HG03095 (cell line): ENCODE measurements around the gene ZNF679.
"Not testable (repeated sequence)": the region's sequence is repeated elsewhere in the genome, so short reads cannot be mapped to it uniquely, and the experiment has no call there.

Source experiments
- ATAC-seq: cut with Tn5 transposase; IDR thresholded peaks from one replicate; pipeline ENCODE4 v1.9.1; 2021; ENCODE audit warnings: moderate library complexity; ENCODE audit not compliant: unreplicated experiment

Gene ZNF679

DNA sequence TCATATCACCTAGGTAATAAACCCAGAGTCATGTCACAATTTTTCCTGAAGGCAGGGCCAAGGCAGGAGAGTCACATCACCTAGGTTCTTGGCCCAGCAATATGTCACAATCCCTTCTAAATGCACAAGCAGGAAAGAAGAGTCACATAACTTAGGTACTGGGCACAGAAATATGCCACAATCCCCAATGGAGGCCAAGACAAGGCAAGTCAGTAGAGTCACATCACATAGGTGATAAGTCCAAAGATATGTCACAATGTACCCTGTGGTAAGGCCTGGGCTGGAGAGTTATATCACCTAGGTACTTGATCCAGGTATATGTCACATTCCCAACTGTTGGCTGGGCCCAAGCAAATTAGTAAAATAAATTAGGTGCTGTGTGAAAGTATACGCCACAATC lies at the start of gene ZNF679:
Gene ZNF679, plus strand, starts transcription at position 301 of the 400 bp plus-strand sequence. CDS start 20,644 bp downstream, outside the sequence.
- not testable (repeated sequence) for ATAC-seq

DNA sequence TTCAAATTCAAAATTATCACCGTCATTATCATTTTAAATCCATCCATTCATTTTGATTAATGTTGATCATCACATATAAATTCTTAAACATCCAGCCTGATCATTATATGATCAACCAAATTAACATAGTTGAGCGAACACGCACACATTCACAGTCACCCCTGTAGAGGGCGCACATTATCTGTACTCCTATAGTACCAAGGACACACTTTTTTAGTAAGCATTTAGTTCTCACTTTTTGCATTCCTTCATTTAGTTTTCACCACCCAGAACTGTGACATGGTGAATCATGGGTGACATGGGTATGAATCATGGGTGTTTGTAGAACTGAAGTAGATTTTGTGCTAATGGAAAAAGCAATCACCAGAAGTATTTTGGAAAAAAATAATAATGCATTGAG lies 47.3 kb upstream of the ZNF679 start:
- no peak for ATAC-seq

DNA sequence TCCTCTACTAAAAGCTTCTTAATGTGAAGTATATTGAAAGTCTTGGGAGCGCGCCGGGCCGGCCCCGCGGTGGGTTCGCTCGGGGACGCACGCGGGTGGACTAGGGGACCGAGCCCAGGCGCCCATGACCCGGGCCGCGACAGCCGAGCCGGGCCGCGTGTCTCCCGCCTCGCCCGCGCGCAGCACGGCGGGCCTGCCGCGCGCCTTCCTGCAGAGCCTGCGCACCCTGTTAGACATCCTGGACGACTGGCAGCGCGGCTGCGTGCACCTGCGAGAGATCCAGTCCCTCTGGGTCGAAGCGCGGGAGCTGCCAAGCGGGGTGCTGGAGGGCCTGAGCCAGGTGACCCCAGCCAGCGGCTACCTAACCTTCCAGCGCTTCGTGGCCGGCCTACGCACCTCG lies 46.7 kb upstream of the ZNF679 start:
- ATAC-seq, result no peak

DNA sequence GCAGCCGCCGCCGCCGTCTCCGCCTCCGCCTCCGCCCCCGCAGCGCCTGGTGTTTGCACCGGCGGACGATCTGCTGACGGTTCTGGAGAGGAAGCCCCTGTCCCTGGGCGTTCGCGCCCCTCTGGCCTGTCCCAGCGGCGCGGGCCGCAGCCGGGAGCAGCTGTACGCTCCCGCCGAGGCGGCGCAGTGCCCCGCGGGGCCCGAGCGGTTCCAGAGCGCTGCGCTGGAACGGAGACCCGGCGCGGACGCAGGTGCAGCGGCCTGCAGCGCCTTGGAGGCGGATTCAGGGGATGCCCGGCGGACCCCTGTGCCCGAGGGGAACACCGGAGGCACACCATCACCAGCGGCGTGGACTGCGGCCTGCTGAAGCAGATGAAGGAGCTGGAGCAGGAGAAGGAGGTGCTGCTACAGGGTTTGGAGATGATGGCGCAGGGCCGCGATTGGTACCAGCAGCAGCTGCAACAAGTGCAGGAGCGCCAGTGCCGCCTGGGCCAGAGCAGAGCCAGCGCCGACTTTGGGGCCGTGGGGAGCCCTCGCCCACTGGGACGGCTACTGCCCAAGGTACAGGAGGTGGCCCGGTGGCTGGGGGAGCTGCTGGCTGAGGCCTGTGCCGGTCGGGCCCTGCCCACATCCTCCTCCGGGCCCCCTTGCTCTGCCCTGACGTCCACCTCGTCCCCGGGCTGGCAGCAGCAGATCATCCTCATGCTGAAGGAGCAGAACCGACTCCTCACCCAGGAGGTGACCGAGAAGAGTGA lies 46.1 kb upstream of the ZNF679 start:
- ATAC-seq, result no peak

DNA sequence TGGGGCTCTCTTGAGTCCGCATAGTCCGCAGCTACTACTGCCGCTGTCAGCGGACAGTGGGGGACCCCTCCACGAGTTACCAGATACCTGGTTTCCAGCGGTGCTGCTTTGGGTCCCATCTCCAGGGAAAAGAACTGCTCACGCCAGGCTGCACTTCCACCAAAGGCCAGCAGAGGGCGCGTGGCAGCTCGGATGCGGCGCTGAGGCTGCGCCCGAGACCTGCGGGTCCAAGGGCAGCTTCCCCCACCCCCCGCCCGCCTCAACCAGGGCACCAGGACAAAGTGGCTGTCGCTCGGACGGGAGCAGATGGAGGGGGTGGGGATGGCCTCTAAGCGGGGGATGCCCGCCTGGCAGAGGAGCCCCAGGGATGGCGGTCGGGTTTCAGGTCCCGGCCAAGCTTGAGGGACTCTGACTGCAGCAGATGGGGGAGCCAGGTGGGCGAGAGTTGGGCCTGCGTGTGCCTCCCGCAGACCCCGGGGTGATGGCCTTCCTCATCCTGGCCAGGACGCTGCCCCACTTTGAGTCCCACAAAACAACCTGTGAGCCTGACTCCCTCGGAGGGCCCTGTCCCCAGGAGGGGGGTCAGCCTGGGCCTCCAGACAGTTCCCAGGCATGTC lies 45.0 kb upstream of the ZNF679 start:
- no peak for ATAC-seq

DNA sequence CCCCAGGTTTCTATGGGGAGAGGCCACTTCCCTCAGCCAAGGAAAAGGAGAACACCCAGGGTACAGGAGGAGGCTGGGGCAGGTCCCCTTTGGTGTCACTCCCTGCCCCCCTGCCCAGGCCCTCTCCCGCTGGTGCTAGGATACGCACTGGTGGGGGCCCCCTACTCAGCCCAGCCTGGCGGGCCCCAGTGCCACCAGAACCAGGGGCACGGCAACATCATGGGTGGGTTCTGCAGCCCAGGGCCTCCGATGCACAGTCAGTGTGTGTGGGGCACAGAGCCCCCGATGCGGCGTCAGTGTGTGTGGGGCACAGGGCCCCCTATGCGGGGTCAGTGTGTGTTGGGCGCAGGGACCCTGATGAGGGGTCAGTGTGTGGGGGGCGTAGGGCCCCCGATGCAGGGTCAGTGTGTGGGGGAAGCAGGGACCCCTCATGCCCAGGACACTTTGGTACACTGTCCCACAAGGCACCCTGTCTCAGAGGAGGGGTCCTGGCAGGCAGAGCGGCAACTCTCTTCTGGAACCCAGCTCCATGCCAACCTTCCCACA lies 44.4 kb upstream of the ZNF679 start:
- ATAC-seq, result no peak

DNA sequence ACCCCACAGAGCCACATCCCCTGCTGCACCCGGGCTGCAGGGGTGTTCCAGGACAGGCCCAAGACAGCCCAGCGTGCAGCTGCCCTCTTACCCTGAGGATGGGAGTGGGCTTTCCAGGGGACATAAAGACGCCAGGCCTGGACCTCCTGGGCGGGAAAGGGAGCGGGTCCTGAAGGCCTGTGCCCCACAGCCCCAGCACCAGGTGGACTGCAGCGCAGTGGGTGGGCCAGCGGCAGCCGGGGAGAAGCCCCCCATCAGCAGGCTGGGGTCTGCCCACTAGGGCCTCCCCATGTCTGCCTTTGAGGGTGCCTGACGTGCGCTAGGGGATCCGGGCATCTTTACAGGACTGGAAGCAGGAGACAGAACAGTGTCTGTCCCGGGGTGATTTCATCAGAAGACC lies 43.9 kb upstream of the ZNF679 start:
- ATAC-seq, result no peak

DNA sequence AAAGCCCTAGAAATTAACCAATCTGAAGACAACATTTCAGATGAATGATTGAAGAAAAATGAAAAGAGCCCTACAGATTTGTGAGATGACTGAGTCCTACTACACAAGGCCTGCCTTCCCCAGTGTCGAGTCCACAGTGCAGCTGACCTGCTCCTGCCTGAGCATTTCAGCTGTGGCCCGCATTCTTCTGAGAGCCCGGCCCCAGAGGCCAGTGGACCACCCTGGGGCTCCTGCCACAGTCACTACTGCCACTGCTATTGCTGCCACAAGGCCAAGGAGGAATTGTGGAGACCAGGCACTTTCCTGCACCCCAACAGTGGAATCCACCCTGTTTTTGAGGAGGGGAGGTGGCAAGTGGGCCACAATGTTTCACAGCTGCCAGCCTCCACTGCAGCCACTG lies 40.9 kb upstream of the ZNF679 start:
- no peak for ATAC-seq

DNA sequence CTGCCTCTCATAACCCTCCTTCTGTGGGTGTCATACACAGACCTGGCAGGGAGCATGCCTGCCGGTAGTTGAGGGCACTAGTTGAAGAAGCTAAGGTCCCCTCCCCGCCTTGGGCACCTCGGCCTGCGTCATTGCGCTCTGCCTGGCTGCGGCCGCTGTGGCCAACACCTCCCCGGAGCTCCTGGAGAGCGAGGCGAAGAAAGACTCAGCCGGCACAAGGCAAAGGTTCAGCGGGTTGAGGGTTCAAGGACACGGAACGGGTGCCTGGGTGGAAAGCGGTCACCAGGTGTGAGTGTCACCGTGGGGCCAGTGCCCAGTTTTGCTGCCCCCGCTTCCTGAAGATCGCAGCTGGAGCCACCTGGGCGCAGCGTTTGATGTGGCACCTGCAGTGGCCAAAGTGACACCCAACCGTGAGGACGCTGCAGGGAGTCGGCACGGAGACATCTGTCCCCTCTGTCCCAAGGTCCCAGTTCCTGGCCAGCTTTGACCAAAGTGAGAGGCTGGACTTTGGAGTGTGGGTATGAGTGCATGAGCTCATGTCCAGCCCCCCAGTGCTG lies 36.0 kb upstream of the ZNF679 start:
- no peak for ATAC-seq

DNA sequence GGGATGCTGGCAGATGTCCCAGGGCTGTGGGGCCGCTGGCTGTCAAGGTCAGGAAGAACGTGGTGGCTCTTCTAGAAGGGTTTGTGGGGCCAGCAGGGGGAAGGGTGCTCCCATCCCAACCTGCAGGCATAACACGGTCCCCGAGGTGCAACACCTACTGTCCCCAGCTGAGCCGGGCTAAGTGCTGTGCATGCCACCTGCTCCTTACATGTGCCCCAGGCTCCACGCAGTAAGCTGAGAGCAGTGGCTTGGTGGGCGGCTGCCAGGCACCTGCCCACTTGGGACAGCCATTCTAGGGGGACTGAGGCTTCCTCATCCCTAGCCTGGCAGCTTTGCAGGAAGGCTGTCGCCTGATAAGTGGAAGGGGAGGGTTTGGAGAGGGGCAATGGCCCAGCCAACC lies 35.5 kb upstream of the ZNF679 start:
- ATAC-seq, result no peak

DNA sequence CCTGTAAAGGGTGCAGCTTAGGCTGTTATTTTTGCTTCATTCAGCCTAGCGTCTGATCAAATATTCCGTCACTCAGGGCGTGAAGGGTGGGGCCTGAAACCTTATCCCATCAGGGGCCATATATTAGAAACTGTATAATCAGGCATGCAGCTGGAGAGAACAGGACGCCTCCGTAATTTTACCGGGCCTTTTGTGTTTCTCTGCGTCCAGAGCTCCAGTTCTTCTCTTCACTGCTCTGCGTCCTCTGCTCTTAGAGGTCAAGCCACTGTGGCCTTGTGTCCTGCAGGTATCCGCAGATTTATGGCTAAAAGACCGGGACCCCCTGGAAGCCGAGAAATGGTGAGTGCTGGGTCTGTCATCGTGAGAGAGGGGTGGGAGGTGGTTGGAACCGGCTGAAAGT lies 21.4 kb upstream of the ZNF679 start, which contains the start of gene ZNF735:
Gene ZNF735, plus strand, starts transcription at position 301 of the 400 bp plus-strand sequence. Its CDS starts 0 bp downstream, at position 301.
- ATAC-seq, result no peak

DNA sequence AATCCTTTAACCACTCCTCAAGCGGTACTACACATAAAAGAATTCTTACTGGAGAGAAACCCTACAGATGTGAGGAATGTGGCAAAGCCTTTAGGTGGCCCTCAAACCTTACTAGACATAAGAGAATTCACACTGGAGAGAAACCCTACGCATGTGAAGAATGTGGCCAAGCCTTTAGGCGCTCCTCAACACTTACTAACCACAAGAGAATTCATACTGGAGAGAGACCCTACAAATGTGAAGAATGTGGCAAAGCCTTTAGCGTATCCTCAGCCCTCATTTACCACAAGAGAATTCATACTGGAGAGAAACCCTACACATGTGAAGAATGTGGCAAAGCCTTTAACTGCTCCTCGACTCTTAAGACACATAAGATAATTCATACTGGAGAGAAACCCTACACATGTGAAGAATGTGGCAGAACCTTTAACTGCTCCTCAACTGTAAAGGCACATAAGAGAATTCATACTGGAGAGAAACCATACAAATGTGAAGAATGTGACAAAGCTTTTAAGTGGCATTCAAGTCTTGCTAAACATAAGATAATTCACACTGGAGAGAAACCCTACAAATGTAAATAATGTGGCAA lies 8.5 kb upstream of the ZNF679 start:
- ATAC-seq, result not testable (repeated sequence)

DNA sequence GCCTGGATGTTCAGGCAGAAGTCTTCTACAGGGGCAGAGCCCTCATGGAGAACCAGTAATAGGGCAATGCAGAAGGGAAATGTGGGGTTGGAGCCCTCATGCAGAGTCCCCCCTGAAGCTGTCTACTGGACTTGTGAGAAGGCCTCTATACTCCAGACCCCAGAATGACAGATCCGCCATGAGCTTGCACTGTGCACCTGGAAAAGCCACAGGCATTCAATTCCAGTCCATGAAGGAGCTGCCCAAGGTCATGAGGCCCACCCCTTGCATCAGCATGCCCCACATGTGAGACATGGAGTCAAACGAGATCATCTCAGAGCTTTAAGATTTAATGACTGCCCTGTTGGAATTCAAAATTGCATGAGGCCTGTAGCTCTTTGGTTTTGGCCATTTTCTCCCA lies 4.9 kb upstream of the ZNF679 start:
- no peak for ATAC-seq

DNA sequence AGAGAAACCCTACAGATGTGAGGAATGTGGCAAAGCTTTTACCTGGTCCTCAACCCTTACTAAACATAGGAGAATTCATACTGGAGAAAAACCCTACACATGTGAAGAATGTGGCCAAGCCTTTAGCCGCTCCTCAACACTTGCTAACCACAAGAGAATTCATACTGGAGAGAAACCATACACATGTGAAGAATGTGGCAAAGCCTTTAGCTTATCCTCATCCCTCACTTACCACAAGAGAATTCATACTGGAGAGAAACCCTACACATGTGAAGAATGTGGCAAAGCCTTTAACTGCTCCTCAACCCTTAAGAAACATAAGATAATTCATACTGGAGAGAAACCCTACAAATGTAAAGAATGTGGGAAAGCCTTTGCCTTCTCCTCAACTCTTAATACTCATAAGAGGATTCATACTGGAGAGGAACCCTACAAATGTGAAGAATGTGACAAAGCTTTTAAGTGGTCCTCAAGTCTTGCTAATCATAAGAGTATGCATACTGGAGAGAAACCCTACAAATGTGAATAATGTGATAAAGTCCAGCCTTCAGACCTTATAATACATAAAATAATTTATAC lies 38.2 kb downstream of the ZNF679 start:
- ATAC-seq, result no peak

DNA sequence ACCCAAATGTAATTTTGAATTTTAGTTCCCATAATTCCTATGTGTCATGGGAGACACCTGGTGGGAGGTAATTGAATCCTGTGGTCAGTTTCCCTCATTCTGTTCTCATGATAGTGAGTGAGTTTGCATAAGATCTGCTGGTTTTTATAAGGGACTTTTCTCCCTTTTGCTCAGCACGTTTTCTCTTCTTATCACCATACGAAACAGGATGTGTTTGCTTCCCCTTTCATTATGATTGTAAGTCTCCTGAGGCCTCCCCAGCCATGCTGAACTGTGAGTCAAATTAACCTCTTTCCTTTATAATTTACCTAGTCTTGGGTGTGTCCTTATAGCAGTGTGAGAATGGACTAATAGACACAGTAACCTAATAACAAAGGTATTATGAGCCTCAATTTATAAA lies 49.4 kb downstream of the ZNF679 start:
- ATAC-seq, result no peak

DNA sequence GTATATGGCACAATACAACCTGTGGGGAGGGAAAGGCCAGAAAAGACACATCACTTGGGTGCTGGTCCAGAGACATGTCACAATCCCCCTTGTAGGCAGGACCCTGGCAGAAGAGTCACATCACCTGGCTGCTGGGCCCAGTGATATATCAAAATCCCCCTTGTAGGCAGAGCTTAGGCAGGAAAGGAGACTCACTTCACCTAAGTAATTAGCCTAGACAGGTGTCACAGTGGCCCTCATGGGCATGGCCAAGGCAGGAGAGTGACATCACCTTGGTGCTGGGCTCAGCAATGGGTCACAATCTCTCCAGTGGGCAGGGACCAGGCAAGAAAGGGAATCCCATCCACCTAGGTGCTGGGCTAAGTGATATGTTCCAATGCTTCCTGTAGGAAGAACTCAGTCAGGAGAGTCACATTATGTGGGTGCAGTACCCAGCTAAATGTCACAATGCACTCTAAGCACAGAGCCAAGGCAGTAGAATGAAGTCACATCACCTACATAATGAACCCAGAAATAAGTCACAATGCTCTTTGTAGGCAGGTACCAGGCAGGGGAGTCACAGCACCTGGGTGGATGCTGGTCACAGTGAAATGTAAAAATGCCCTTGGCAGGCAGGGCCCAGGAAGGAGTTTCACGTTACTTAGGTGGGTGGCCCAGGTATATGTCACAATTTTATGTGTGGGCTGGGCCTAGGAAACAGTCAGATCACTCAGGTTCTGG lies 66.6 kb downstream of the ZNF679 start:
- no peak for ATAC-seq

DNA sequence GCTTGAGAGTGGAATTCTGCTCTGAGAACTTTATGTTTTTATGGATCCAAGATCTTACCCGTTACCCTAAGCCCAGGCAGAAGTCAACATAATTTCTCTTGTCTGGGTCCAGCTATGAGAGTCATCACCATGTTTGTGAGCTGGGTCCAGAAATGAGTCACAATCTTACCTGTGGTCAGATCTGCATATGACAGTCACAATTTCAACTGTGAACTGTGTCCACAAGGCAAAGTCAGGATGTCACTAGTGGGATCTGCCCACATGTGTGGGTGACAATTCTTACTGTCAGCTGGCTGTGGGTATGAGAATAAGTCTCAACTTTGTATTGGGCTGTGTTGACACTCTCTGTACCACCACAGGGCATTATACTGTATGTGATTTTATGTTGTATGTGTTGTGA lies 69.1 kb downstream of the ZNF679 start:
- ATAC-seq, result not testable (repeated sequence)

DNA sequence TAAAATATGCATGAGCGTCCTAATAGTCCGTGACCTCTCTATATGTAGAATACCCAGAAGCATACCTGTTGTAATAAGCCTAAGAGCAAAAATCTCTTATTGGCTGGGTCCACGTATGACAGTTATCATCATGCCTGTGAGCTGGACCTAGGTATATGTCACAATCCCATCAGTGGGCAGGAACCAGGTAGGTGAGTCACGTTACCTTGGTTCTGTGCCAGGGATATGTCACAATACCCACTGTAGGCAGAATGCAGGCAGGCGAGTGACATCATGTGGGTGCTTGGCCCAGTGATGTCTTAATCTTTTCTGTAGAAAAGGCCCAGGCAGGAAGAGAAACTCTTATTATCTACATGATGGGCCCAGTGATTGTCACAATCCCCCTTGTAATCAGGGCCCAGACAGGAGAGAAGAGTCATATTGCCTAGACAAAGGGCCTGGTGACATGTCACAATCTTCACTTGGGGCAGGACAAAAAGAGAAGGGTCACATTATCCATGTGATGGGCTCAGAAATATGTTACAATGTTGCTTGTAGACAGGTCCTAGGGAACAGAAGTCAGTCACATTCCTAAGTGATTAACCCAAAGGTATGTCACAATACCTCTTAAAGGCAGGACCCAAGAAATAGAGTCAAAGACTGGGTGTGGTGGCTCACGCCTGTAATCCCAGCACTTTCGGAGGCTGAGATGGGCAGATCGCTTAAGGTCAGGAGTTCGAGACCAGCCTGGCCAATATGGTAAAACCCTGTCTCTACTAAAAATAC lies 72.5 kb downstream of the ZNF679 start:
- ATAC-seq, result no peak

DNA sequence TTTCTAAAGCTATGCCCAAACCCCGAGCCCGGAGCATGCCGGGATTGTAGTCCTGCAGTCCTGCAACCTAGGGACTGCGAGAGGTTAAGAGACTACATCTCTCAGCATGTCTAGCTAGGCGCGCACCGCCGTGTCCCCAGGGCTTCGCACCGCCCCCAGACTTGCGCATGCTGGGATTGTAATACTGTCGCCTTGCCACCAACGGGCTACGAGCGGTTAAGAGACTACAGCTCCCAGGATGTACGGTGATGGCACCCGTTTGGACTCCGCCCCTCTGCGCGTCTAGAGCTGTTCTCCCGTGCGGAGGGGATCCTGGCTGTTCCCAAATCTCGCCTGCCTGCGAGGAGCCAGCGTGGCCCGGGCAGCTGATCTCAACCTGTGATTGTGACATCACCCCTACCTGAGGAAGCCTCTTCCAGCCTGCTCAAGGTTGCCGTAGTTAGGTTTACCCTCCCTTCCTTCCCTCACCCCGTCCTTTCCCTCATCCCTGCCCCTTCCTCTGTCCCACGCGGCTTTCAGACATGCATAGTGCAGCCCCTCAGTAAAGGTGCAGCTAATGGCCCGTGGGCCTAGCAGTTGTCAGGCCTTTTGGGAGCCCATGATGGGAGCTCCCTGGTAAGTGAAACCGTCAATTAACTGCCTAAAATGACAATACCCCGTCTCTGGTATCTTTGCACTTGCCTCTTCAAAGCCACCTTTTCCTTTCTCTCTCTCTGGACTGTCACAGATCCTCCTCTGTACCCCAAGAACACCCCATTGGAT lies 79.2 kb downstream of the ZNF679 start:
- ATAC-seq, result peak; percentile 96
